Esophagus (tissue), 2 donors: ENCODE results near the gene ZNF208. TPM values are rescaled to one million over a fixed set of nuclear protein-coding genes. Genes with fewer than 3 reads are reported as not detected.
"Not testable (repeated sequence)": the region's sequence is repeated elsewhere in the genome, so short reads cannot be mapped to it uniquely, and the experiment has no call there.

Experiments
- H3K27ac ChIP-seq, 2 donors: one replicate each; pipeline ENCODE4 v1.5.1; 2013; ENCODE audit warnings: low read depth in 2 of 2, mild to moderate bottlenecking in 2 of 2, inconsistent platforms in 1 of 2, low read length in 1 of 2, moderate library complexity in 1 of 2
- H3K27me3 ChIP-seq, 2 donors: one replicate each; pipeline ENCODE4 v1.6.1; 2013; ENCODE audit warnings: low read length in 2 of 2, control low read depth in 1 of 2, mild to moderate bottlenecking in 1 of 2; ENCODE audit not compliant: insufficient read depth in 2 of 2, control insufficient read depth in 1 of 2
- H3K36me3 ChIP-seq, 2 donors: one replicate each; pipeline ENCODE4 v1.6.1; 2013; ENCODE audit warnings: low read length in 1 of 2; ENCODE audit not compliant: control insufficient read depth in 2 of 2, insufficient read depth in 2 of 2
- H3K4me1 ChIP-seq, 2 donors: one replicate each; pipeline ENCODE4 v1.6.1; 2013; ENCODE audit warnings: low read length in 1 of 2; ENCODE audit not compliant: control insufficient read depth in 2 of 2, insufficient read depth in 2 of 2
- H3K4me3 ChIP-seq, 2 donors: one replicate each; pipeline ENCODE4 v1.5.1; 2013; ENCODE audit warnings: low read length in 2 of 2, mild to moderate bottlenecking in 2 of 2, low read depth in 1 of 2, moderate library complexity in 1 of 2
- H3K9me3 ChIP-seq, 2 donors: one replicate each; pipeline ENCODE4 v1.6.1; 2013; ENCODE audit warnings: mild to moderate bottlenecking in 2 of 2, low read depth in 1 of 2, low read length in 1 of 2, moderate library complexity in 1 of 2; ENCODE audit not compliant: control insufficient read depth in 2 of 2, insufficient read depth in 1 of 2
- WGBS, 2 donors: extraction: QIAGEN DNeasy Blood & Tissue Kit; methylation state at CpG; one replicate each; pipeline ENCODE4 v1.1.7; 2013; 5-methylcytosine and 5-hydroxymethylcytosine counted together
- polyA plus RNA-seq, 2 donors: library from polyadenylated mRNA; stranded (reverse); fragments of 200-250 nt; gene quantifications; one replicate each; pipeline ENCODE4 v1.2.3, GENCODE V29; 2013
- donor health status: healthy with polysubstance abuse.
- donor health status: Bipolar disorder and iron deficiency.

ZNF208 gene
- polyA plus RNA-seq, result under 1 TPM; 0.29 to 0.44 TPM

- not testable (repeated sequence) for H3K9me3 ChIP-seq, H3K4me1 ChIP-seq, H3K36me3 ChIP-seq, H3K27me3 ChIP-seq, H3K27ac ChIP-seq
- H3K4me3 ChIP-seq, result peak within 1 kb of the TSS; percentile 20 to 33
- WGBS, 2 donors, result 9% methylated on average over 29 of the region's 29 CpGs
These were observed at the start of gene ZNF208 for GRCh38 chr19:22010437-22011143. ZNF208 (minus strand) TSS chr19:22010943; CDS start chr19:22010794, 149 bp downstream.

GRCh38 chr19:22052644-22053013 is 41.9 kb upstream of the ZNF208 start:
- H3K9me3 ChIP-seq, result peaks cover 5 to 8% of the 10 kb centered on the region in 2 donors
- H3K27ac ChIP-seq, result no peak overlapping the region
- WGBS, 2 donors, result 3 to 7% methylated on average over 16 to 20 of the region's 20 CpGs
- H3K4me3 ChIP-seq, result peak overlapping the region; percentile 53 to 76
- no peaks in the 10 kb centered on the region for H3K27me3 ChIP-seq
- no peaks in the 10 kb centered on the region for H3K4me1 ChIP-seq
- no peaks in the 10 kb centered on the region for H3K36me3 ChIP-seq

GRCh38 chr19:22041151-22041550 is 30.4 kb upstream of the ZNF208 start:
- H3K36me3 ChIP-seq, H3K27me3 ChIP-seq: not testable (repeated sequence)

GRCh38 chr19:22030680-22031079 is 19.9 kb upstream of the ZNF208 start:
- H3K27me3 ChIP-seq, result no peaks in the 10 kb centered on the region
- H3K4me3 ChIP-seq, result no peak overlapping the region
- H3K9me3 ChIP-seq, result peaks cover 0 to 2% of the 10 kb centered on the region in 2 donors
- H3K36me3 ChIP-seq, result no peaks in the 10 kb centered on the region
- H3K27ac ChIP-seq, result no peak overlapping the region
- no peaks in the 10 kb centered on the region for H3K4me1 ChIP-seq

More at GRCh38 chr19:22041151-22041550, 30.4 kb upstream of the ZNF208 start:
- WGBS, 2 donors, result 62 to 78% methylated on average over 3 of the region's 3 CpGs
- not testable (repeated sequence) for H3K4me3 ChIP-seq, H3K9me3 ChIP-seq, H3K4me1 ChIP-seq, H3K27ac ChIP-seq

- peaks cover 0 to 2% of the 10 kb centered on the region in 2 donors for H3K9me3 ChIP-seq
- no peak overlapping the region for H3K4me3 ChIP-seq
- no peaks in the 10 kb centered on the region for H3K27me3 ChIP-seq
- no peaks in the 10 kb centered on the region for H3K36me3 ChIP-seq
- H3K27ac ChIP-seq, result no peak overlapping the region
- no peaks in the 10 kb centered on the region for H3K4me1 ChIP-seq
These were observed 15.9 kb upstream of the ZNF208 start for GRCh38 chr19:22026687-22027086.

- 91 to 96% methylated on average over 1 of the region's 1 CpG for WGBS, 2 donors
- not testable (repeated sequence) for H3K36me3 ChIP-seq, H3K4me1 ChIP-seq
These were observed 14.8 kb upstream of the ZNF208 start for GRCh38 chr19:22025539-22025938.

GRCh38 chr19:21970466-21970865 is 40.3 kb downstream of the ZNF208 start:
- Histone ChIP-seq H3K36me3 (no peaks in the 10 kb centered on the region), H3K27ac (no peak overlapping the region), H3K4me3 (no peak overlapping the region), H3K4me1 (no peaks in the 10 kb centered on the region), H3K27me3 (no peaks in the 10 kb centered on the region), H3K9me3 (peaks cover 0 to 7% of the 10 kb centered on the region in 2 donors)
- 89 to 93% methylated on average over 1 of the region's 1 CpG for whole genome bisulfite sequencing, 2 donors

More at GRCh38 chr19:22025539-22025938, 14.8 kb upstream of the ZNF208 start:
- not testable (repeated sequence) for H3K9me3 ChIP-seq, H3K27ac ChIP-seq, H3K27me3 ChIP-seq, H3K4me3 ChIP-seq

- peaks cover 5 to 13% of the 10 kb centered on the region in 2 donors for H3K9me3 ChIP-seq
- no peak overlapping the region for H3K27ac ChIP-seq
- 72 to 75% methylated on average over 8 of the region's 8 CpGs for WGBS, 2 donors
- no peaks in the 10 kb centered on the region for H3K4me1 ChIP-seq
- H3K36me3 ChIP-seq, result no peaks in the 10 kb centered on the region
- H3K4me3 ChIP-seq, result no peak overlapping the region
- no peaks in the 10 kb centered on the region for H3K27me3 ChIP-seq
These were observed 63.0 kb downstream of the ZNF208 start for GRCh38 chr19:21947775-21948174.

GRCh38 chr19:21940684-21941083 is 70.1 kb downstream of the ZNF208 start:
- Histone ChIP-seq H3K27ac (no peak overlapping the region), H3K9me3 (peaks cover 6 to 8% of the 10 kb centered on the region in 2 donors), H3K27me3 (no peaks in the 10 kb centered on the region), H3K4me1 (no peaks in the 10 kb centered on the region), H3K4me3 (no peak overlapping the region), H3K36me3 (no peaks in the 10 kb centered on the region)
- WGBS, 2 donors, result 77 to 83% methylated on average over 30 of the region's 30 CpGs

GRCh38 chr19:21934593-21934992 is 76.2 kb downstream of the ZNF208 start:
- WGBS, 2 donors, result 61 to 65% methylated on average over 4 of the region's 4 CpGs
- Histone ChIP-seq H3K9me3 (peaks cover 0 to 7% of the 10 kb centered on the region in 2 donors), H3K27me3 (no peaks in the 10 kb centered on the region)

More at GRCh38 chr19:21934593-21934992, 76.2 kb downstream of the ZNF208 start:
- Histone ChIP-seq H3K4me3 (no peak overlapping the region), H3K27ac (no peak overlapping the region), H3K4me1 (no peaks in the 10 kb centered on the region), H3K36me3 (no peaks in the 10 kb centered on the region)
